GM23338 (cell line): ENCODE results near the gene OPRM1. TPM values are rescaled to one million over a fixed set of nuclear protein-coding genes. Genes with fewer than 3 reads are reported as not detected.

ENCODE experiments used
- CREB1 ChIP-seq: fragments of 250-450 bp; sonication (Bioruptor Pico); IDR thresholded peaks from 2 replicates; pipeline ENCODE4 v1.5.0; 2020; ENCODE audit warnings: low read depth, mild to moderate bottlenecking, moderate library complexity
- EZH2 ChIP-seq: fragments of 200-600 bp; sonication (generic); IDR thresholded peaks from one replicate; pipeline ENCODE4 v1.8.0; 2017; ENCODE audit warnings: antibody characterized with exemption, mild to moderate bottlenecking, low read depth; ENCODE audit not compliant: unreplicated experiment
- EZH2phosphoT487 ChIP-seq: fragments of 200-600 bp; sonication (generic); IDR thresholded peaks from one replicate; pipeline ENCODE4 v1.8.1; 2018; ENCODE audit warnings: antibody characterized with exemption; ENCODE audit not compliant: unreplicated experiment
- JUNB ChIP-seq: IDR thresholded peaks from one replicate; pipeline ENCODE4 v1.6.1; 2016; ENCODE audit warnings: antibody characterized with exemption; ENCODE audit not compliant: unreplicated experiment
- NANOG ChIP-seq: IDR thresholded peaks from 2 replicates; pipeline ENCODE4 v1.6.1; 2016; ENCODE audit warnings: antibody characterized with exemption, borderline replicate concordance
- POLR2AphosphoS5 ChIP-seq: IDR thresholded peaks from 2 replicates; pipeline ENCODE4 v1.6.1; 2016; ENCODE audit warnings: antibody characterized with exemption, low read depth
- STAT1 ChIP-seq: IDR thresholded peaks from one replicate; pipeline ENCODE4 v1.6.1; 2016; ENCODE audit warnings: antibody characterized with exemption; ENCODE audit not compliant: unreplicated experiment
- ZNF114 ChIP-seq: fragments of 250-450 bp; sonication (Bioruptor Pico); IDR thresholded peaks from 2 replicates; pipeline ENCODE4 v1.5.0; 2020; ENCODE audit warnings: mild to moderate bottlenecking, moderate library complexity
- ZNF331 ChIP-seq: fragments of 250-450 bp; sonication (Bioruptor Pico); IDR thresholded peaks from 2 replicates; pipeline ENCODE4 v1.5.0; 2020; ENCODE audit warnings: low read depth, mild to moderate bottlenecking, moderate library complexity
- polyA plus RNA-seq: library from polyadenylated mRNA; unstranded; fragments of >200 nt; fragmentation: Nextera tagmentation; extraction: Ambion mirVana; gene quantifications from 2 replicates; pipeline ENCODE4 v1.2.1, GENCODE V29; 2016
- total RNA-seq: library from RNA; depleted of rRNA; stranded (reverse); fragments of >200 nt; shearing (Covaris generic); gene quantifications from 2 replicates; pipeline ENCODE4 v1.2.3, GENCODE V29; 2014
- TF ChIP-seq, protein P1 (sequence below): fragments of 250-450 bp; sonication (Bioruptor Pico); IDR thresholded peaks from 2 replicates; pipeline ENCODE4 v1.5.0; 2020; ENCODE audit warnings: mild to moderate bottlenecking, moderate library complexity
- TF ChIP-seq, protein P2 (sequence below), 2 experiments: fragments of 200-600 bp in 1 of 2; sonication (generic) in 1 of 2; conservative IDR thresholded peaks; 2 replicates each; pipeline versions ENCODE4 v1.5.1 to v1.6.1; 2016 to 2017; ENCODE audit warnings: antibody characterized with exemption in 2 of 2, low read depth in 2 of 2, mild to moderate bottlenecking in 2 of 2, moderate library complexity in 1 of 2

OPRM1 gene
- total and polyA plus RNA-seq, 2 experiments from 2014 or later = 0.52 TPM; not detected in 1

DNA sequence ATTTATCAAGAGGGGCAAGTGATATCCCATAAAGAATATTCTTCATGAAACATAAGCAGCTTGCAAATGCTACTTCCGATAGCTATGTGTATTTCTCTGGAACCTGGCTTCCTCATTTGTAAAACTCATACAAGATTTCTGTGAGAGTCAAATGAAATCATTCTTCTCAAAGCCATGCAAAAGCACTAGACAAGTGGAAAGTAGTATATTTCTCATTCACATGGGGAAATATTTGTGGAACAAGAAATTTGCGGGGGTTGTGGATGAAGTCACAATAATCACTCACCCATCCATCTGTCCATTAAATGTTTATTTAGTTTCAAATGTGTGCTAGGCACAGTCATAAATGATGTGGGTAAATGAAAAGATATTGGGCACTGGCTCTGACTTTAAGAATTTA is 167.1 kb downstream of the OPRM1 start (continued):
- TF ChIP-seq, protein P1, sequence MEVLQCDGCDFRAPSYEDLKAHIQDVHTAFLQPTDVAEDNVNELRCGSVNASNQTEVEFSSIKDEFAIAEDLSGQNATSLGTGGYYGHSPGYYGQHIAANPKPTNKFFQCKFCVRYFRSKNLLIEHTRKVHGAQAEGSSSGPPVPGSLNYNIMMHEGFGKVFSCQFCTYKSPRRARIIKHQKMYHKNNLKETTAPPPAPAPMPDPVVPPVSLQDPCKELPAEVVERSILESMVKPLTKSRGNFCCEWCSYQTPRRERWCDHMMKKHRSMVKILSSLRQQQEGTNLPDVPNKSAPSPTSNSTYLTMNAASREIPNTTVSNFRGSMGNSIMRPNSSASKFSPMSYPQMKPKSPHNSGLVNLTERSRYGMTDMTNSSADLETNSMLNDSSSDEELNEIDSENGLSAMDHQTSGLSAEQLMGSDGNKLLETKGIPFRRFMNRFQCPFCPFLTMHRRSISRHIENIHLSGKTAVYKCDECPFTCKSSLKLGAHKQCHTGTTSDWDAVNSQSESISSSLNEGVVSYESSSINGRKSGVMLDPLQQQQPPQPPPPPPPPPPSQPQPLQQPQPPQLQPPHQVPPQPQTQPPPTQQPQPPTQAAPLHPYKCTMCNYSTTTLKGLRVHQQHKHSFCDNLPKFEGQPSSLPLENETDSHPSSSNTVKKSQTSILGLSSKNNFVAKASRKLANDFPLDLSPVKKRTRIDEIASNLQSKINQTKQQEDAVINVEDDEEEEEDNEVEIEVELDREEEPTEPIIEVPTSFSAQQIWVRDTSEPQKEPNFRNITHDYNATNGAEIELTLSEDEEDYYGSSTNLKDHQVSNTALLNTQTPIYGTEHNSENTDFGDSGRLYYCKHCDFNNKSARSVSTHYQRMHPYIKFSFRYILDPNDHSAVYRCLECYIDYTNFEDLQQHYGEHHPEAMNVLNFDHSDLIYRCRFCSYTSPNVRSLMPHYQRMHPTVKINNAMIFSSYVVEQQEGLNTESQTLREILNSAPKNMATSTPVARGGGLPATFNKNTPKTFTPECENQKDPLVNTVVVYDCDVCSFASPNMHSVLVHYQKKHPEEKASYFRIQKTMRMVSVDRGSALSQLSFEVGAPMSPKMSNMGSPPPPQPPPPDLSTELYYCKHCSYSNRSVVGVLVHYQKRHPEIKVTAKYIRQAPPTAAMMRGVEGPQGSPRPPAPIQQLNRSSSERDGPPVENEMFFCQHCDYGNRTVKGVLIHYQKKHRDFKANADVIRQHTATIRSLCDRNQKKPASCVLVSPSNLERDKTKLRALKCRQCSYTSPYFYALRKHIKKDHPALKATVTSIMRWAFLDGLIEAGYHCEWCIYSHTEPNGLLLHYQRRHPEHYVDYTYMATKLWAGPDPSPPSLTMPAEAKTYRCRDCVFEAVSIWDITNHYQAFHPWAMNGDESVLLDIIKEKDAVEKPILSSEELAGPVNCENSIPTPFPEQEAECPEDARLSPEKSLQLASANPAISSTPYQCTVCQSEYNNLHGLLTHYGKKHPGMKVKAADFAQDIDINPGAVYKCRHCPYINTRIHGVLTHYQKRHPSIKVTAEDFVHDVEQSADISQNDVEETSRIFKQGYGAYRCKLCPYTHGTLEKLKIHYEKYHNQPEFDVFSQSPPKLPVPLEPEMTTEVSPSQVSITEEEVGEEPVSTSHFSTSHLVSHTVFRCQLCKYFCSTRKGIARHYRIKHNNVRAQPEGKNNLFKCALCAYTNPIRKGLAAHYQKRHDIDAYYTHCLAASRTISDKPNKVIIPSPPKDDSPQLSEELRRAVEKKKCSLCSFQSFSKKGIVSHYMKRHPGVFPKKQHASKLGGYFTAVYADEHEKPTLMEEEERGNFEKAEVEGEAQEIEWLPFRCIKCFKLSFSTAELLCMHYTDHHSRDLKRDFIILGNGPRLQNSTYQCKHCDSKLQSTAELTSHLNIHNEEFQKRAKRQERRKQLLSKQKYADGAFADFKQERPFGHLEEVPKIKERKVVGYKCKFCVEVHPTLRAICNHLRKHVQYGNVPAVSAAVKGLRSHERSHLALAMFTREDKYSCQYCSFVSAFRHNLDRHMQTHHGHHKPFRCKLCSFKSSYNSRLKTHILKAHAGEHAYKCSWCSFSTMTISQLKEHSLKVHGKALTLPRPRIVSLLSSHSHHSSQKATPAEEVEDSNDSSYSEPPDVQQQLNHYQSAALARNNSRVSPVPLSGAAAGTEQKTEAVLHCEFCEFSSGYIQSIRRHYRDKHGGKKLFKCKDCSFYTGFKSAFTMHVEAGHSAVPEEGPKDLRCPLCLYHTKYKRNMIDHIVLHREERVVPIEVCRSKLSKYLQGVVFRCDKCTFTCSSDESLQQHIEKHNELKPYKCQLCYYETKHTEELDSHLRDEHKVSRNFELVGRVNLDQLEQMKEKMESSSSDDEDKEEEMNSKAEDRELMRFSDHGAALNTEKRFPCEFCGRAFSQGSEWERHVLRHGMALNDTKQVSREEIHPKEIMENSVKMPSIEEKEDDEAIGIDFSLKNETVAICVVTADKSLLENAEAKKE (CRISPR knock-in tag) = no peak
- TF ChIP-seq ZNF331 (CRISPR knock-in tag) (no peak), ZNF114 (CRISPR knock-in tag) (no peak), POLR2AphosphoS5 (no peak), JUNB (no peak), STAT1 (no peak), NANOG (no peak), EZH2phosphoT487 (no peak), EZH2 (no peak), CREB1 (CRISPR knock-in tag) (no peak)
- TF ChIP-seq, protein P2, sequence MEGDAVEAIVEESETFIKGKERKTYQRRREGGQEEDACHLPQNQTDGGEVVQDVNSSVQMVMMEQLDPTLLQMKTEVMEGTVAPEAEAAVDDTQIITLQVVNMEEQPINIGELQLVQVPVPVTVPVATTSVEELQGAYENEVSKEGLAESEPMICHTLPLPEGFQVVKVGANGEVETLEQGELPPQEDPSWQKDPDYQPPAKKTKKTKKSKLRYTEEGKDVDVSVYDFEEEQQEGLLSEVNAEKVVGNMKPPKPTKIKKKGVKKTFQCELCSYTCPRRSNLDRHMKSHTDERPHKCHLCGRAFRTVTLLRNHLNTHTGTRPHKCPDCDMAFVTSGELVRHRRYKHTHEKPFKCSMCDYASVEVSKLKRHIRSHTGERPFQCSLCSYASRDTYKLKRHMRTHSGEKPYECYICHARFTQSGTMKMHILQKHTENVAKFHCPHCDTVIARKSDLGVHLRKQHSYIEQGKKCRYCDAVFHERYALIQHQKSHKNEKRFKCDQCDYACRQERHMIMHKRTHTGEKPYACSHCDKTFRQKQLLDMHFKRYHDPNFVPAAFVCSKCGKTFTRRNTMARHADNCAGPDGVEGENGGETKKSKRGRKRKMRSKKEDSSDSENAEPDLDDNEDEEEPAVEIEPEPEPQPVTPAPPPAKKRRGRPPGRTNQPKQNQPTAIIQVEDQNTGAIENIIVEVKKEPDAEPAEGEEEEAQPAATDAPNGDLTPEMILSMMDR (conservative IDR thresholded peaks at IDR 0.05; ENCODE audit: low read depth in 2 of 2) = no peak
